GM12892 (cell line): ENCODE results near the gene PRKCD.

Experiments
- POLR2A ChIP-seq: IDR thresholded peaks from 2 replicates; pipeline ENCODE4 v1.6.1; 2011; ENCODE audit warnings: low read depth, low read length, control low read depth
- POLR2AphosphoS5 ChIP-seq: IDR thresholded peaks from 2 replicates; pipeline ENCODE4 v1.6.1; 2011; ENCODE audit warnings: low read depth, low read length, control low read depth

GRCh38 chr3:53154881-53155285 is 6.1 kb upstream of the PRKCD start:
- TF ChIP-seq POLR2A (no peak), POLR2AphosphoS5 (no peak)
